ENCODE results near the gene CAPG.

DNA sequence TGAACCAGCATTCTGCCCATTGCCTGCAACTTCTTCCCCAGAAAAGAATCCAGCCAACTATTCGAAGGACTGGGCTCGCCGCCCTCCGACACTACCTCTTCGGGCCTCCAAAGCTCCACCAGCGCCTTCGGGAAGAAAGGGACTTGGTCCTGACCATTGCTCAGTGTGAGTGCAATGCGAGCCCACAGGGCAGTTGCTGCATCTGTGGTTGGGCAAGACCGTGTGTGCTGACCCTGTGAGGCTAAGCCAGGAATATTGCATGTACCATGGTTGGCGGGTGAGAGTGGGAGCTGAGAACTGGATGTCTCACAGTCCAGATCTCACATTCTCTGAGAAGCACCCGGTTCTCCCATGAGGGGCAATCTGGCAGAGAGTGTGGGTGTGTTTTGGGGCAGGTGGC lies 39.1 kb downstream of the CAPG start:
- TF ChIP-seq, protein P1, sequence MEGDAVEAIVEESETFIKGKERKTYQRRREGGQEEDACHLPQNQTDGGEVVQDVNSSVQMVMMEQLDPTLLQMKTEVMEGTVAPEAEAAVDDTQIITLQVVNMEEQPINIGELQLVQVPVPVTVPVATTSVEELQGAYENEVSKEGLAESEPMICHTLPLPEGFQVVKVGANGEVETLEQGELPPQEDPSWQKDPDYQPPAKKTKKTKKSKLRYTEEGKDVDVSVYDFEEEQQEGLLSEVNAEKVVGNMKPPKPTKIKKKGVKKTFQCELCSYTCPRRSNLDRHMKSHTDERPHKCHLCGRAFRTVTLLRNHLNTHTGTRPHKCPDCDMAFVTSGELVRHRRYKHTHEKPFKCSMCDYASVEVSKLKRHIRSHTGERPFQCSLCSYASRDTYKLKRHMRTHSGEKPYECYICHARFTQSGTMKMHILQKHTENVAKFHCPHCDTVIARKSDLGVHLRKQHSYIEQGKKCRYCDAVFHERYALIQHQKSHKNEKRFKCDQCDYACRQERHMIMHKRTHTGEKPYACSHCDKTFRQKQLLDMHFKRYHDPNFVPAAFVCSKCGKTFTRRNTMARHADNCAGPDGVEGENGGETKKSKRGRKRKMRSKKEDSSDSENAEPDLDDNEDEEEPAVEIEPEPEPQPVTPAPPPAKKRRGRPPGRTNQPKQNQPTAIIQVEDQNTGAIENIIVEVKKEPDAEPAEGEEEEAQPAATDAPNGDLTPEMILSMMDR (IDR thresholded peaks at IDR 0.05) = no peak
- TF ChIP-seq POLR2A (IDR thresholded peaks at IDR 0.05) = no peak

Data from adrenal gland (tissue), 5 donors.